Measurements from ENCODE around the gene ALG14. TPM values are rescaled to one million over a fixed set of nuclear protein-coding genes. Genes with fewer than 3 reads are reported as not detected.

The ALG14 gene
- total RNA-seq, 4 donors from 2014 or later, result 1.1 to 2.4 (median 1.4) TPM

GRCh38 chr1:95015076-95015475, 57.7 kb downstream of the ALG14 start:
- TF ChIP-seq CTCF (IDR thresholded peaks at IDR 0.05; ENCODE audit: low read depth), result no peak

GRCh38 chr1:95013950-95014574, 58.7 kb downstream of the ALG14 start:
- no peak for TF ChIP-seq CTCF (IDR thresholded peaks at IDR 0.05; ENCODE audit: low read depth)

- no peak for TF ChIP-seq CTCF (IDR thresholded peaks at IDR 0.05; ENCODE audit: low read depth)
Measured at GRCh38 chr1:95012389-95012788, 60.4 kb downstream of the ALG14 start.

GRCh38 chr1:95010158-95010557, 62.6 kb downstream of the ALG14 start:
- TF ChIP-seq CTCF (IDR thresholded peaks at IDR 0.05; ENCODE audit: low read depth), result no peak

GRCh38 chr1:95007687-95008086, 65.1 kb downstream of the ALG14 start:
- no peak for TF ChIP-seq CTCF (IDR thresholded peaks at IDR 0.05; ENCODE audit: low read depth)

- no peak for TF ChIP-seq CTCF (IDR thresholded peaks at IDR 0.05; ENCODE audit: low read depth)
Measured at GRCh38 chr1:95006681-95007080, 66.1 kb downstream of the ALG14 start.

- no peak for TF ChIP-seq CTCF (IDR thresholded peaks at IDR 0.05; ENCODE audit: low read depth)
Measured at GRCh38 chr1:95005584-95005983, 67.2 kb downstream of the ALG14 start.

Data from subcutaneous adipose tissue (tissue), 4 donors.